A549 treated with DMSO at 1 μM for 4 hours (cell line): Measurements from ENCODE around the gene KDM4C. TPM values are rescaled to one million over a fixed set of nuclear protein-coding genes. Genes with fewer than 3 reads are reported as not detected.

Experiments
- total RNA-seq: library from RNA; stranded (reverse); fragments of 200-300 nt; extraction: Qiagen RNA extraction; gene quantifications from 5 replicates; pipeline ENCODE4 v1.2.3, GENCODE V29; 2022; ENCODE audit warnings: low read depth

The KDM4C gene
- 9.4 to 10.8 TPM (median 10.0 TPM) in 5 replicates for total RNA-seq

DNA sequence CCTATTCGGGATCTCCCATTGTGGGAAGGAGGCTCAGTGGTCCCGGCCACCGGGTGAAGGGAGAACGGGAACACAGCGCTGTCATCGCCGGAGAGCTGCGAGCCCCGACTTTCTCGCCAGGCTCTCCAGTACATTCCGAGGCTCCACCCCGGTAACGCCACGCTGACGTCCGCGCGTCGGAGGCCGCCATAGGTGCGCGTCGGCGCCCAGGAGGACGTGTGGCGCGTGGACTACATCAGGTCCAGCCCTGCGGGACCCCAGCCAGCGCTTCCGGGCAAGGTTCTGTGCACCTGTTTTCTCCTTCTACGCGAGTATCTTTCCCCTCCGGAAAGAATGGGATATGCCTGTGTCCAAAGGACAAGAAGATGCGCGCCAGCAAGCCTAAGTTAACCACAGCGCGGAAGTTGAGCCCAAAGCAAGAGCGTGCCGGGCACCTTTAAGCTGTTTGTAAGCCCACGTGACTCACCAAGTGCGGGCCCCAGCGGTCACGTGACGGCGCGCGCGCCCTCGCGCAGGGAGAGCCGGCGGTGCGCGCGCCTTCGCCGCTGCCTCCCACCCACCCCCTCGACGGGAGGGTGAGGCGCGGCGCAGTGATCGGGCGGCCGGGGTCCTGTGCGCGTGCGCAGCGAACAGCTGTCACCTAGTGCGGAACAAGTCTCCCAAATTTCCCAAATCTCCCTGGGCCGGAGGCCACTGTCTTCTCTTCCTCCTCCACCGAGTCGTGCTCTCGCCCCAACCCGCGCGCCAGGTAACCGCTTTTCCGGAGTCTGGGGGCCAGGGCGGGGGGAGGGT lies at the start of gene KDM4C:
Gene KDM4C, plus strand, starts transcription at position 518 of the 792 bp plus-strand sequence. CDS start 35,016 bp downstream, outside the sequence.

Other genes with a start within 250 kb of the KDM4C start
- gene GLDC, start 112.2 kb upstream of the KDM4C start, total RNA-seq, result 12.3 to 14.9 TPM (median 14.7 TPM) in 5 replicates